Measurements from ENCODE around the gene PRKCZ. TPM values are rescaled to one million over a fixed set of nuclear protein-coding genes. Genes with fewer than 3 reads are reported as not detected.

PRKCZ gene
- total RNA-seq, 2 experiments from 2014 or later: 8.0 to 10.0 TPM

DNA sequence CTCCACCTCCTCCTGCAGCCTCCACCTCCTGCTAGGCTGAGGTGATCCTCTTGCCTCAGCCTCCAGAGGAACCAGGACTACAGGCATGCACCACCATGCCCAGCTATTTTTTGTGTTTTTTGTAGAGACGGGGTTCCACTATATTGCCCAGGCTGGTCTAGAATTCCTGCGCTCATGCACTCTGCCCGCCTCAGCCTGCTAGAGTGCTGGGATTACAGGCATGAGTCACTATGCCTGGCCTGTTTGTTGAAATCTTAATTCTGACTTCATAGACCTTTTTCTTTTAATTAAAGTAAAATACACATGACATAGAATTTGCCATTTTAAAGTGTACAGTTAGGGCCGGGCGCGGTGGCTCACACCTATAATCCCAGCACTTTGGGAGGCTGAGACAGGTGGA lies 101.7 kb downstream of the PRKCZ start:
- Histone ChIP-seq H2AFZ (ENCODE audit: low read length) (no peak overlapping the region), H3K36me3 (ENCODE audit: insufficient read depth, low read length) (no peaks in the 10 kb centered on the region), H3K79me2 (ENCODE audit: insufficient read depth, low read depth, low read length) (no peaks in the 10 kb centered on the region), H3K9me2 (ENCODE audit: insufficient read depth, low read length) (no peaks in the 10 kb centered on the region), H3K4me2 (ENCODE audit: low read length) (no peak overlapping the region), H3K27ac (ENCODE audit: low read depth, low read length, poor library complexity, severe bottlenecking) (no peak overlapping the region), H3K4me3 (ENCODE audit: low read depth, low read length, poor library complexity, severe bottlenecking) (no peak overlapping the region), H3K4me1 (ENCODE audit: insufficient read depth, low read length, poor library complexity, severe bottlenecking) (peaks cover 11% of the 10 kb centered on the region), H3K9me3 (ENCODE audit: low read length) (no peaks in the 10 kb centered on the region), H4K20me1 (ENCODE audit: insufficient read depth, low read length) (no peaks in the 10 kb centered on the region)
- CTCF ChIA-PET (ENCODE audit: unreplicated experiment): interaction anchor here (0.6 kb wide), 1 partner anchor 336 kb away, joined by 3 read pairs; no protein-coding TSS in a partner anchor
- no TSS peak for BruUV-seq (replicated peaks)
- TF ChIP-seq, protein P1, sequence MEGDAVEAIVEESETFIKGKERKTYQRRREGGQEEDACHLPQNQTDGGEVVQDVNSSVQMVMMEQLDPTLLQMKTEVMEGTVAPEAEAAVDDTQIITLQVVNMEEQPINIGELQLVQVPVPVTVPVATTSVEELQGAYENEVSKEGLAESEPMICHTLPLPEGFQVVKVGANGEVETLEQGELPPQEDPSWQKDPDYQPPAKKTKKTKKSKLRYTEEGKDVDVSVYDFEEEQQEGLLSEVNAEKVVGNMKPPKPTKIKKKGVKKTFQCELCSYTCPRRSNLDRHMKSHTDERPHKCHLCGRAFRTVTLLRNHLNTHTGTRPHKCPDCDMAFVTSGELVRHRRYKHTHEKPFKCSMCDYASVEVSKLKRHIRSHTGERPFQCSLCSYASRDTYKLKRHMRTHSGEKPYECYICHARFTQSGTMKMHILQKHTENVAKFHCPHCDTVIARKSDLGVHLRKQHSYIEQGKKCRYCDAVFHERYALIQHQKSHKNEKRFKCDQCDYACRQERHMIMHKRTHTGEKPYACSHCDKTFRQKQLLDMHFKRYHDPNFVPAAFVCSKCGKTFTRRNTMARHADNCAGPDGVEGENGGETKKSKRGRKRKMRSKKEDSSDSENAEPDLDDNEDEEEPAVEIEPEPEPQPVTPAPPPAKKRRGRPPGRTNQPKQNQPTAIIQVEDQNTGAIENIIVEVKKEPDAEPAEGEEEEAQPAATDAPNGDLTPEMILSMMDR (conservative IDR thresholded peaks at IDR 0.05; ENCODE audit: low read length): no peak
- TF ChIP-seq EZH2phosphoT487 (IDR thresholded peaks at IDR 0.05; ENCODE audit: borderline replicate concordance, low read depth, low read length): no peak
- POLR2A ChIA-PET: no interaction called here
- intact Hi-C loops (cut with micrococcal nuclease; ENCODE audit: unreplicated experiment): no loop called here
- no peak for DNase-seq (ENCODE audit: low spot score)

DNA sequence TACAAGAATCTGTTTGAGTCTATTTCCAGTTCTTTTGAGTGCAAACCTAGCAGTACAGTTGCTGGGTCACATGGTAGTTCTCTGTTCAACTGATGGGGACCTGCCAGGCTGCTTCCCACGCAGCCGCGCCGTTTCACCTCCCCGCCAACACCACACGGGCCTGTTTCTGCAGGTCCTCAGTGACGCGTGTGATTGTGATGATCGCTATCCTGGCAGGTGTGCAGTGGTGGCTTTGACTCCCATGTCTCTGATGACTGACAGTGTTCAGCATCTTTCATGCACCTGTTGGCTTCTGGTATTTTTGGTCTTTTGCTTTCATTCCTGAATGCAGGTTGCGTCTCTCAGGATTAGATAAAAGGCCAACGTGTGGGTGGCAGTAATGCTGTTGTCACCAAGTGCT lies 102.7 kb downstream of the PRKCZ start:
- peaks cover 10% of the 10 kb centered on the region for H3K4me1 ChIP-seq (ENCODE audit: insufficient read depth, low read length, poor library complexity, severe bottlenecking)
- intact Hi-C loops (cut with micrococcal nuclease; ENCODE audit: unreplicated experiment): no loop called here
- no peak overlapping the region for H2AFZ ChIP-seq (ENCODE audit: low read length)
- no peak overlapping the region for H3K27ac ChIP-seq (ENCODE audit: low read depth, low read length, poor library complexity, severe bottlenecking)
- no peak overlapping the region for H3K4me3 ChIP-seq (ENCODE audit: low read depth, low read length, poor library complexity, severe bottlenecking)
- DNase-seq (ENCODE audit: low spot score): no peak
- no peaks in the 10 kb centered on the region for H3K36me3 ChIP-seq (ENCODE audit: insufficient read depth, low read length)
- ChIA-PET POLR2A (no interaction called here), CTCF (ENCODE audit: unreplicated experiment) (no interaction called here)
- BruUV-seq (replicated peaks): no TSS peak
- H3K4me2 ChIP-seq (ENCODE audit: low read length): no peak overlapping the region
- no peaks in the 10 kb centered on the region for H4K20me1 ChIP-seq (ENCODE audit: insufficient read depth, low read length)
- no peaks in the 10 kb centered on the region for H3K9me3 ChIP-seq (ENCODE audit: low read length)
- no peaks in the 10 kb centered on the region for H3K79me2 ChIP-seq (ENCODE audit: insufficient read depth, low read depth, low read length)
- H3K9me2 ChIP-seq (ENCODE audit: insufficient read depth, low read length): no peaks in the 10 kb centered on the region
- no peak for TF ChIP-seq EZH2phosphoT487 (IDR thresholded peaks at IDR 0.05; ENCODE audit: borderline replicate concordance, low read depth, low read length)
- TF ChIP-seq, protein P1 (conservative IDR thresholded peaks at IDR 0.05; ENCODE audit: low read length): no peak

DNA sequence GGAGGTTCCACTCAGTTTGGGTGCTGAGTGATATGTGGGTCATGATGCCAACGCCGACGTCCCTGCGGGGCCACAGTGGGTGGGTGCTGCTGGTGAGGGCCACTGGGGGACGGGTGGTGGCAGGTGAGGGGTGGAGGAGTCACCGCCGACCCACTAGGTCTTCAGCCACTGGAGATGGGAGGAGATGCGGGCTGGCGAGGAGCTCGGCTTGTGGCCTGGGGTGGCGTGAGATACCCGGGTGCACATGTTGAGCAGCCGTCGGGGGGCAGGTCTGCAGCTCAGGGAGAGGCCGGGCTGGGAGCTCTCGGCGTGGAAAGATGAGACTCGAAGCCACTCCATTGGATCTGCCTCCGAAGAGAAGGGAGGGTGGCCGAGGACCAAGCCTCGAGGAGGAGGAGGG lies 103.8 kb downstream of the PRKCZ start:
- intact Hi-C loops (cut with micrococcal nuclease; ENCODE audit: unreplicated experiment): no loop called here
- CTCF ChIA-PET (ENCODE audit: unreplicated experiment): no interaction called here
- no peak for DNase-seq (ENCODE audit: low spot score)
- Histone ChIP-seq H3K9me3 (ENCODE audit: low read length) (no peaks in the 10 kb centered on the region), H3K79me2 (ENCODE audit: insufficient read depth, low read depth, low read length) (no peaks in the 10 kb centered on the region), H3K4me2 (ENCODE audit: low read length) (no peak overlapping the region), H3K9me2 (ENCODE audit: insufficient read depth, low read length) (no peaks in the 10 kb centered on the region), H3K36me3 (ENCODE audit: insufficient read depth, low read length) (no peaks in the 10 kb centered on the region), H3K4me3 (ENCODE audit: low read depth, low read length, poor library complexity, severe bottlenecking) (no peak overlapping the region), H2AFZ (ENCODE audit: low read length) (no peak overlapping the region), H3K27ac (ENCODE audit: low read depth, low read length, poor library complexity, severe bottlenecking) (no peak overlapping the region), H4K20me1 (ENCODE audit: insufficient read depth, low read length) (no peaks in the 10 kb centered on the region), H3K4me1 (ENCODE audit: insufficient read depth, low read length, poor library complexity, severe bottlenecking) (no peaks in the 10 kb centered on the region)
- no TSS peak for BruUV-seq (replicated peaks)
- no peak for TF ChIP-seq EZH2phosphoT487 (IDR thresholded peaks at IDR 0.05; ENCODE audit: borderline replicate concordance, low read depth, low read length)
- TF ChIP-seq, protein P1 (conservative IDR thresholded peaks at IDR 0.05; ENCODE audit: low read length): no peak
- POLR2A ChIA-PET: no interaction called here
